Inflammatory macrophage treated with lipopolysaccharide for 1 hour (primary cell): Measurements from ENCODE around the gene RFX3.

Experiments
- DNase-seq, 2 donors: peaks; one replicate each; pipeline ENCODE4 v3.0.0-alpha.2; 2020 to 2022

The RFX3 gene

GRCh38 chr9:3268223-3268622, 257.6 kb downstream of the RFX3 start:
- DNase-seq: no peak

GRCh38 chr9:3263698-3264097, 262.1 kb downstream of the RFX3 start:
- no peak for DNase-seq

GRCh38 chr9:3262826-3263529, 262.8 kb downstream of the RFX3 start:
- no peak for DNase-seq

- no peak for DNase-seq
Measured at GRCh38 chr9:3261484-3261883, 264.3 kb downstream of the RFX3 start.

GRCh38 chr9:3256571-3257330, 269.1 kb downstream of the RFX3 start:
- DNase-seq: peak; percentile 37 to 45

- DNase-seq: no peak
Measured at GRCh38 chr9:3251309-3251708, 274.5 kb downstream of the RFX3 start.

- DNase-seq: no peak
Measured at GRCh38 chr9:3250741-3251140, 275.1 kb downstream of the RFX3 start.

GRCh38 chr9:3247211-3247610, 278.6 kb downstream of the RFX3 start:
- no peak for DNase-seq

- no peak for DNase-seq
Measured at GRCh38 chr9:3246241-3246640, 279.6 kb downstream of the RFX3 start.

- peak; percentile 82 to 90 for DNase-seq
Measured at GRCh38 chr9:3244963-3245653, 280.7 kb downstream of the RFX3 start.

- peak; percentile 28 to 31 for DNase-seq
Measured at GRCh38 chr9:3243683-3244082, 282.1 kb downstream of the RFX3 start.

GRCh38 chr9:3241290-3241689, 284.5 kb downstream of the RFX3 start:
- no peak for DNase-seq

GRCh38 chr9:3240656-3241268, 285.0 kb downstream of the RFX3 start:
- peak; percentile 40 to 80 for DNase-seq

- DNase-seq: no peak
Measured at GRCh38 chr9:3239240-3239639, 286.6 kb downstream of the RFX3 start.

GRCh38 chr9:3238236-3238635, 287.6 kb downstream of the RFX3 start:
- DNase-seq: no peak

GRCh38 chr9:3237121-3237520, 288.7 kb downstream of the RFX3 start:
- no peak for DNase-seq

- DNase-seq: no peak
Measured at GRCh38 chr9:3235497-3235896, 290.3 kb downstream of the RFX3 start.

- DNase-seq: no peak
Measured at GRCh38 chr9:3224931-3225330, 300.9 kb downstream of the RFX3 start.

GRCh38 chr9:3215658-3216057, 310.1 kb downstream of the RFX3 start:
- no peak for DNase-seq

GRCh38 chr9:3214741-3215140, 311.1 kb downstream of the RFX3 start:
- no peak for DNase-seq

- no peak for DNase-seq
Measured at GRCh38 chr9:3205421-3206095, 320.2 kb downstream of the RFX3 start.

GRCh38 chr9:3200331-3200774, 325.4 kb downstream of the RFX3 start:
- no peak for DNase-seq

- no peak for DNase-seq
Measured at GRCh38 chr9:3193791-3194190, 332.0 kb downstream of the RFX3 start.
